Measurements from ENCODE around the gene ALB. TPM values are rescaled to one million over a fixed set of nuclear protein-coding genes. Genes with fewer than 3 reads are reported as not detected.

Gene ALB
- total RNA-seq, 1 donor from 2014 or later, result not detected

DNA sequence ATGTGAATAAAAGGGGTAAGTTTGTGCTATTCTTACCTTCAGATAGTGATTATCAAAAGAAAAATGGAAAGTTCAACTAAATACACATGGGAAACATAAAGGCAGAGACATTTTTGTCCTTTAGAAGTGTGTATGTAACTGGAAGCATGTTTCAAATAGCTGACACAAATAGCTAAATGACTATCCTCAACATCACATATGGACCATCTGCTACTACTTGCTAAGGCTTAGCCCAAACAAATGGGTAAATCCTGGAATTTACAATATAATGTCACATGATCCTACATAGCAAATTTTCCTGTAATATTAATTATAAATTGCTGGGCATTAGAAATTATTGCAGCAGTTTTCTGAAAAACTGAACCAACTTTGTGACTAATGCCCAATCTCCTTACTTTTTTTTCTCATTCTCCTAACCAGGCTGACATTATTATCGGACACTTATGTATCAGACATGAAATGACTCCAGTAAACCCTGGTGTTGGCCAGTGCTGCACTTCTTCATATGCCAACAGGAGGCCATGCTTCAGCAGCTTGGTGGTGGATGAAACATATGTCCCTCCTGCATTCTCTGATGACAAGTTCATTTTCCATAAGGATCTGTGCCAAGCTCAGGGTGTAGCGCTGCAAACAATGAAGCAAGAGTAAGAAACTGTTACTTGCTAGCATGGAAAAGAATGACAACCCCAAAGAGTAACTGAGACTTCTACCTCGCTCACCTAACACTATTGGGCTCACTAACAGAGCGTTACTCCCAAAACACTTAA, 48.1 kb downstream of the ALB start:
- no peak overlapping the region for H3K27ac Mint-ChIP-seq
- no peaks in the 10 kb centered on the region for H3K27me3 Mint-ChIP-seq (ENCODE audit: low read depth)
- H3K9me3 Mint-ChIP-seq, result no peaks in the 10 kb centered on the region
- intact Hi-C loops (cut with micrococcal nuclease), result no loop called here
- no peak overlapping the region for H3K4me3 Mint-ChIP-seq (ENCODE audit: low read depth)
- no peaks in the 10 kb centered on the region for H3K4me1 Mint-ChIP-seq (ENCODE audit: low read depth)
- H3K36me3 Mint-ChIP-seq (ENCODE audit: low read depth), result no peaks in the 10 kb centered on the region
- no peak for DNase-seq (ENCODE audit: low spot score)

DNA sequence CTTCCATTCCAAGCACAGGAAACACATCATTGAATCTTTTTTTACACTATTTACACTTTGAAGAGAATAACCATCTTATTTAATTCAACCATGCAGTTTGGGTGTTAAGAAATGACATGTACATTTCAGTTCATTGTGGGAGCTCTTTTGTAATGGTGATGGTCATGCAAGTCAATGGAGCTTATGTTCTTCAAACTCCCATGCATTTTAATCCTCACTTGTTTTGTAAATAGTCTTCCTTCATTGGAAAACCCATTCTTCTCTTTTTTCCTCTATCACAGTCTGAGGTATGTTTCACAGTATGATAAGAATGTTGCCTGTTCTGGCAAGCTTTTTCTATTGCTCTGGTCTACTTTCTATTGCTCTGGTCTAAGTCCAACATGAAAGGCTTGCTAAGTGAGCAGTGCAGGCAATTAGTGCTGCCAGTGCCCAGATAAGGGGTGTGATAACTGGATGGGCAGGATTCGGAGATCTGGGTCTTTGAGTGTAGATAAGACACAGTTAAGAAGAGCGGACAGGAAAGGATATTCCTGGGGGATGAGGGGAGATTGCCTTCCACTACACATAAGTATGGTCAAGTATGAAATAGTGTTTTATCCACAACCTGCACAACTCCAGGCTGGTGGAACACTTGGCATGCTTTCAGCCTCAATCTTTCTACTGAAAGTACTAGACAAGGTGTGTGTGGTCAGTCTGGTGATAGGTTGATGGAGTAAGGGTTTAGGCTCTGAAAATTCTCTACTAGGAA, 49.0 kb downstream of the ALB start:
- intact Hi-C loops (cut with micrococcal nuclease), result no loop called here
- no peaks in the 10 kb centered on the region for H3K27me3 Mint-ChIP-seq (ENCODE audit: low read depth)
- H3K4me1 Mint-ChIP-seq (ENCODE audit: low read depth), result no peaks in the 10 kb centered on the region
- H3K4me3 Mint-ChIP-seq (ENCODE audit: low read depth), result no peak overlapping the region
- no peak for DNase-seq (ENCODE audit: low spot score)
- H3K36me3 Mint-ChIP-seq (ENCODE audit: low read depth), result no peaks in the 10 kb centered on the region
- H3K9me3 Mint-ChIP-seq, result no peaks in the 10 kb centered on the region
- H3K27ac Mint-ChIP-seq, result no peak overlapping the region

DNA sequence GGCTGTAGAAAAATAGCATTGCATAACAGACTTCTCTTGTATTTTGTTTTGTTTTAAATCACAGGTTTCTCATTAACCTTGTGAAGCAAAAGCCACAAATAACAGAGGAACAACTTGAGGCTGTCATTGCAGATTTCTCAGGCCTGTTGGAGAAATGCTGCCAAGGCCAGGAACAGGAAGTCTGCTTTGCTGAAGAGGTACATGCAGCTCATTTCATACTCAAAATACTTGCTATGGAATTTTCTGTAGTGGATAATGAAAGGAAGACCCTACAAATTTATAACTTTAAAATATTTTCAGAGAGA, 49.6 kb downstream of the ALB start:
- Mint-ChIP-seq H3K36me3 (ENCODE audit: low read depth) (no peaks in the 10 kb centered on the region), H3K27me3 (ENCODE audit: low read depth) (no peaks in the 10 kb centered on the region), H3K4me1 (ENCODE audit: low read depth) (no peaks in the 10 kb centered on the region), H3K27ac (no peak overlapping the region), H3K9me3 (no peaks in the 10 kb centered on the region), H3K4me3 (ENCODE audit: low read depth) (no peak overlapping the region)
- intact Hi-C loops (cut with micrococcal nuclease), result no loop called here
- DNase-seq (ENCODE audit: low spot score), result no peak

GRCh38 chr4:73454920-73455319, 50.8 kb downstream of the ALB start:
- no peak overlapping the region for H3K27ac Mint-ChIP-seq
- H3K4me3 Mint-ChIP-seq (ENCODE audit: low read depth), result no peak overlapping the region
- intact Hi-C loops (cut with micrococcal nuclease), result no loop called here
- no peaks in the 10 kb centered on the region for H3K4me1 Mint-ChIP-seq (ENCODE audit: low read depth)
- no peaks in the 10 kb centered on the region for H3K27me3 Mint-ChIP-seq (ENCODE audit: low read depth)
- H3K9me3 Mint-ChIP-seq, result no peaks in the 10 kb centered on the region
- H3K36me3 Mint-ChIP-seq (ENCODE audit: low read depth), result no peaks in the 10 kb centered on the region
- DNase-seq (ENCODE audit: low spot score), result no peak

DNA sequence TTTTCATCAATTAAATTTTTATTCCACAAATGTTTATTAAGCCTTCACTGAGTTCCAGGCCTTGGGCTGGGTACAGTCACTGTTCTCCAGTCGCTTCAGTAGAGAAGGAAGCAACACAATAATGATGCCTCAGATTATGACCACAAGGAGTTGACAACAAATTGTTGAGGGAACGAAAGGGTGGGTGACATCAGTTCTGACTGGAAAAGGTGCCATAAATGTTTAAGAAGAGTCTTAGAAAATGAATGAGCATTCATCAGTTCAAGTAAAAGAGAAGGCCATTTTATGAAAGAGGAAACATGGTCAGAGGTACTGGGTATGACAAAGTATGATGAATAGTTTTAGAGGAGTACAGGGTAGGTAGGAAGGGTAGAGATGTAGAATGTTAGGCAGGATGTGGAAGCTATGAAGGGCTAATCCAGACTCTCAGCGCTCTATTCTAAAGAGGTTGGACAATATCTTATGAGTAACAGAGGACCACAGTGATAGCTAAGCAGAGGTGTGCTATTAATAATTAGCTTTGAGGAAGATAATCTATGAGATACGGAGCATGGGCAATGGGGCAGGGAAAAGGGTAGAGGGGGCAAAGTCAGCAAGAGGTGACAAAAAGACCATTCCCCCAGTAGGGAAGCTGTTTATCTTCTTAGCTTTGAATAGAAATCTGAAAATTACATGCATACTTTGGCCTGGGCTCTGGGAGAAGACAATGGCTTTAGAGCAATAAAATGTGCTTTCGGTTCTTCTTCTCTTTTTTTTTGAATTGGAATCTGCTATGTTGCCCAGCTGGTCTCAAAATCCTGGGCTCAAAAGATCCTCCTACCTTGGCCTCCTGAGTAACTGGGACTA, 52.3 kb downstream of the ALB start:
- Mint-ChIP-seq H3K9me3 (no peaks in the 10 kb centered on the region), H3K27ac (no peak overlapping the region), H3K27me3 (ENCODE audit: low read depth) (no peaks in the 10 kb centered on the region), H3K4me3 (ENCODE audit: low read depth) (no peak overlapping the region), H3K36me3 (ENCODE audit: low read depth) (no peaks in the 10 kb centered on the region), H3K4me1 (ENCODE audit: low read depth) (no peaks in the 10 kb centered on the region)
- no peak for DNase-seq (ENCODE audit: low spot score)
- intact Hi-C loops (cut with micrococcal nuclease), result no loop called here

- intact Hi-C loops (cut with micrococcal nuclease), result no loop called here
- H3K36me3 Mint-ChIP-seq (ENCODE audit: low read depth), result no peaks in the 10 kb centered on the region
- H3K4me3 Mint-ChIP-seq (ENCODE audit: low read depth), result no peak overlapping the region
- DNase-seq (ENCODE audit: low spot score), result no peak
- no peaks in the 10 kb centered on the region for H3K4me1 Mint-ChIP-seq (ENCODE audit: low read depth)
- H3K27ac Mint-ChIP-seq, result no peak overlapping the region
- H3K27me3 Mint-ChIP-seq (ENCODE audit: low read depth), result no peaks in the 10 kb centered on the region
- H3K9me3 Mint-ChIP-seq, result no peaks in the 10 kb centered on the region
These were observed 54.3 kb downstream of the ALB start for GRCh38 chr4:73458184-73459047.

GRCh38 chr4:73459048-73459421, 54.9 kb downstream of the ALB start:
- H3K4me1 Mint-ChIP-seq (ENCODE audit: low read depth), result no peaks in the 10 kb centered on the region
- intact Hi-C loops (cut with micrococcal nuclease), result no loop called here
- no peak overlapping the region for H3K4me3 Mint-ChIP-seq (ENCODE audit: low read depth)
- H3K9me3 Mint-ChIP-seq, result no peaks in the 10 kb centered on the region
- no peak overlapping the region for H3K27ac Mint-ChIP-seq
- no peaks in the 10 kb centered on the region for H3K36me3 Mint-ChIP-seq (ENCODE audit: low read depth)
- DNase-seq (ENCODE audit: low spot score), result no peak
- no peaks in the 10 kb centered on the region for H3K27me3 Mint-ChIP-seq (ENCODE audit: low read depth)

DNA sequence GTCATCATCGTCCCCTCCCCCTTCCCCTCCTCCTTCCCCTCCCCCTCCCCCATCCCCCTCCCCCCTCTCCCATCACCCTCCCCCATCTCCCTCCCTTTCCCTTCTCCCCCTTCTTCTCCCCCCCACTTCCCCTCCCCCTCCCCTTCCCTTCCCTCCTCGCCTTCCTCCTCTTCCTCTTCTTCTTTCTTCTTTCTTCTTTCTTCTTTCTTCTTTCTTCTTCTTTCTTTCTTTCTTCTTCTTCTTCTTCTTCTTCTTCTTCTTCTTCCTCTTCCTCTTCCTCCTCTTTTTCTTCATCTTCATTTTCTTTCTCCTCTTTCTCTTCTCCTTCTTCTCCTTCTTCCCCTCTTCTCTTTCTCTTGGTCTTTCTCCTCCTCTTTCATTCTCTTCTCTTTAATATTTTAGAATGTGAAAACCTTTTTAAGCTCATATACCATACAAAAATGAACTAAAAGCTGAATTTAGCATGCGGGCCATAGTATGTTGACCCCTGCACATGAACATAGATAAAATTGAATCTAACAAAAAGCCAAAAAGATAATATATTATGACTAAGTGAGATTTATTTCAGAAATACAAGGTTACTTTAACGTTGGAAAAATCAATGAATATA, 56.9 kb downstream of the ALB start:
- H3K27ac Mint-ChIP-seq, result no peak overlapping the region
- H3K4me1 Mint-ChIP-seq (ENCODE audit: low read depth), result no peaks in the 10 kb centered on the region
- H3K27me3 Mint-ChIP-seq (ENCODE audit: low read depth), result no peaks in the 10 kb centered on the region
- no peaks in the 10 kb centered on the region for H3K9me3 Mint-ChIP-seq
- no peaks in the 10 kb centered on the region for H3K36me3 Mint-ChIP-seq (ENCODE audit: low read depth)
- no peak overlapping the region for H3K4me3 Mint-ChIP-seq (ENCODE audit: low read depth)
- no peak for DNase-seq (ENCODE audit: low spot score)
- intact Hi-C loops (cut with micrococcal nuclease), result no loop called here

GRCh38 chr4:73468170-73468569, 64.1 kb downstream of the ALB start:
- Mint-ChIP-seq H3K4me3 (ENCODE audit: low read depth) (no peak overlapping the region), H3K27ac (no peak overlapping the region), H3K9me3 (no peaks in the 10 kb centered on the region), H3K27me3 (ENCODE audit: low read depth) (no peaks in the 10 kb centered on the region), H3K4me1 (ENCODE audit: low read depth) (no peaks in the 10 kb centered on the region), H3K36me3 (ENCODE audit: low read depth) (no peaks in the 10 kb centered on the region)
- no peak for DNase-seq (ENCODE audit: low spot score)
- intact Hi-C loops (cut with micrococcal nuclease), result no loop called here

GRCh38 chr4:73470728-73471127, 66.6 kb downstream of the ALB start:
- intact Hi-C loops (cut with micrococcal nuclease), result no loop called here
- H3K27ac Mint-ChIP-seq, result no peak overlapping the region
- peaks cover 5% of the 10 kb centered on the region for H3K9me3 Mint-ChIP-seq
- H3K4me1 Mint-ChIP-seq (ENCODE audit: low read depth), result no peaks in the 10 kb centered on the region
- DNase-seq (ENCODE audit: low spot score), result no peak
- H3K4me3 Mint-ChIP-seq (ENCODE audit: low read depth), result no peak overlapping the region
- H3K27me3 Mint-ChIP-seq (ENCODE audit: low read depth), result no peaks in the 10 kb centered on the region
- H3K36me3 Mint-ChIP-seq (ENCODE audit: low read depth), result no peaks in the 10 kb centered on the region
